ENCODE results near the gene TDP2. TPM values are rescaled to one million over a fixed set of nuclear protein-coding genes. Genes with fewer than 3 reads are reported as not detected.
"Not testable (repeated sequence)": the region's sequence is repeated elsewhere in the genome, so short reads cannot be mapped to it uniquely, and the experiment has no call there.

The TDP2 gene
- total RNA-seq, 2 donors from 2014 or later, result 209 to 408 TPM

- Histone ChIP-seq H3K36me3 (no peaks in the 10 kb centered on the region), H3K4me1 (peaks cover 13% of the 10 kb centered on the region), H3K9ac (ENCODE audit: low read depth in 2 of 2, low read length in 2 of 2) (peak overlapping the region; percentile 75 to 99), H3K27me3 (no peaks in the 10 kb centered on the region), H3K27ac (peak overlapping the region; percentile 98), H3K4me3 (peak overlapping the region; percentile 49), H3K9me3 (no peaks in the 10 kb centered on the region)
- TF ChIP-seq CTCF (IDR thresholded peaks at IDR 0.05), result no peak
- peak; percentile 76 for DNase-seq
- intact Hi-C loops (cut with DNase I), result no loop called here
Measured at GRCh38 chr6:24667378-24667803, 692 bp upstream of the TDP2 start.

- no peaks in the 10 kb centered on the region for H3K27me3 ChIP-seq
- no peak for TF ChIP-seq CTCF (IDR thresholded peaks at IDR 0.05)
- DNase-seq, result no peak
- H3K4me3 ChIP-seq, result peak overlapping the region; percentile 49
- H3K27ac ChIP-seq, result peak overlapping the region; percentile 98
- peak overlapping the region; percentile 93 to 99 for H3K9ac ChIP-seq (ENCODE audit: low read depth in 2 of 2, low read length in 2 of 2)
- H3K9me3 ChIP-seq, result no peaks in the 10 kb centered on the region
- H3K36me3 ChIP-seq, result no peaks in the 10 kb centered on the region
- H3K4me1 ChIP-seq, result peaks cover 17% of the 10 kb centered on the region
- intact Hi-C loops (cut with DNase I), result no loop called here
Measured at GRCh38 chr6:24666097-24666640, 530 bp downstream of the TDP2 start.

DNA sequence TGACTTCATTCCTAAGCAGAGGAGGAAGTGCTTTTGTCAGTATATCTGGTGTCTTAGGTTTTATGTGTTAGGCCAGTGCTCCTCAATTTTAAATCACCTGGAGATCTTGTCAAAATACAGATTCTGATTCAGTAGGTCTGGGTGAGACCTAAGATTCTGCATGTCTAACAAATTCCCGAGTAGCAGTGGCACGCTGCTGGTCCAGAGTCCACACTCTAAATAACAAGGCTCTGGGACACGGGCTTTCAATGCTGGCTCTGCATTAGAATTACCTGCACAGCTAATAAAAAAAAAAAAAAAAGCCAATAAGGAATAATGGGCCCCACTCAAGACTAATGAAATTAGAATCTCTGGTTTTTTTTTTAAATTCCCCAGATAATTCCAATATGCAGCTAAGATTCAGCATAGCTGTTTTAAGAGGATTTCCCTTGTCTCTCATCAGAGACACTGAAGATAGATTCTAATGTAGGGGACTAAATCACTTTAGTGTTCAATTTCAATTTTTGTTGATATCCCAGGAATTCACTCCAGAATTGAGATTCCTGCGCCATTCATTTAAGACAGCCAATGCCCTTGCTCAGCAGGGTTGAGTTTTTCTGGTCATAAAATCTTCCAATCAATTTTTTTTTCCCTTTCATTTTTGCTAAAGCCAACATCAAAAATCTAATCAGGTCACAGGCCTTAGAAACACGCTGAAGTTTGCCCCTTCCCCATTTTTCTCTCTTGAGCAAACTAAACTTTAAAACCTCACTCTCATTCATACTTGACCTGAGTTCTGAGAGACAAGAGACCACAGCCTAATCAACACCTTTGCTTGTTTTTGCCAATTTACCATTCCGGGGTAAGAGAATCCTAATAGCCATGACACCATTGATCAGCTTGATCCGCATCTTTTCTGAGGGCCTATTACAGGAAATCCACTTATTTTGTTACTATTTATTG lies 2.4 kb downstream of the TDP2 start:
- H3K27me3 ChIP-seq, result no peaks in the 10 kb centered on the region
- H3K4me3 ChIP-seq, result peak overlapping the region; percentile 49
- H3K27ac ChIP-seq, result peak overlapping the region; percentile 98
- H3K4me1 ChIP-seq, result peaks cover 25% of the 10 kb centered on the region
- H3K9ac ChIP-seq (ENCODE audit: low read depth in 2 of 2, low read length in 2 of 2), result peak overlapping the region in 1 of 2 donors; percentile 99
- no peaks in the 10 kb centered on the region for H3K9me3 ChIP-seq
- no peaks in the 10 kb centered on the region for H3K36me3 ChIP-seq
- DNase-seq, result peak; percentile 55
- intact Hi-C loops (cut with DNase I), result no loop called here
- no peak for TF ChIP-seq CTCF (IDR thresholded peaks at IDR 0.05)

DNA sequence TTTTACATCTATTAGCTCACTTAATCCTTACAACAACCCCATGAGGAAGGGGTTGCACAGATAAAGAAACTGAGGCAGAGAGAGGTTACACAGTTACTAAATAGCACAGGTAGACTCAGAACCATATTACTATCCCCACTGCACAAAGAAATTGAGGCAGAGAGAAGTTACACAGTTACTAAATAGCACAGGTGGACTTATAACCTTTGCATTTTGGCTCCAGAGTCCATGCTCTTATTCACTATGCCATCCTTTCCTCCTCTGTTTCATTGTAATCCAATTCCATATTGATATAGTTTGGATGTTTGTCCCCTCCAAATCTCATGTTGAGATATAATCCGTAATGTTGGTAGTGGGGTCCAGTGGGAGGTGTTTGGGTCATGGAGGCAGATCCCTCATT lies 3.5 kb downstream of the TDP2 start:
- Histone ChIP-seq H3K36me3 (no peaks in the 10 kb centered on the region), H3K4me3 (peak overlapping the region; percentile 49), H3K9ac (ENCODE audit: low read depth in 2 of 2, low read length in 2 of 2) (peak overlapping the region in 1 of 2 donors; percentile 99), H3K9me3 (no peaks in the 10 kb centered on the region), H3K27ac (peak overlapping the region; percentile 98), H3K4me1 (peaks cover 25% of the 10 kb centered on the region), H3K27me3 (no peaks in the 10 kb centered on the region)
- TF ChIP-seq CTCF (IDR thresholded peaks at IDR 0.05), result no peak
- no peak for DNase-seq
- intact Hi-C loops (cut with DNase I), result no loop called here

DNA sequence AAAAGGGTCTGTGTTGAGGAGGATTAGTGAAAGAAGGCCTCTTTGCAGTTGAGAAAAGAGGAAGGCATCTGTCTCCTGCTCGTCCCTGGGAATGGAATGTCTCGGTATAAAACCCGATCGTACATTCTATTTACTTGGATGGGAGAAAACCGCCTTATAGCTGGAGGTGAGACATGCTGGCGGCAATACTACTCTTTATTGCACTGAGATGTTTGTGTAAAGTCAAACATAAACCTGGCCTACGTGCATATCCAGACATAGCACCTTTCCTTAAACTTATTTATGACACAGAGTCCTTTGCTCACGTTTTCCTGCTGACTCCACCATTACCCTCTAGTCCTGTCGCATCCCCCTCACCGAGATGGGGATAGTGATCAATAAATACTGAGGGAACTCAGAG lies 4.5 kb downstream of the TDP2 start:
- intact Hi-C loops (cut with DNase I), result no loop called here
- H3K27ac ChIP-seq, result peak overlapping the region; percentile 98

DNA sequence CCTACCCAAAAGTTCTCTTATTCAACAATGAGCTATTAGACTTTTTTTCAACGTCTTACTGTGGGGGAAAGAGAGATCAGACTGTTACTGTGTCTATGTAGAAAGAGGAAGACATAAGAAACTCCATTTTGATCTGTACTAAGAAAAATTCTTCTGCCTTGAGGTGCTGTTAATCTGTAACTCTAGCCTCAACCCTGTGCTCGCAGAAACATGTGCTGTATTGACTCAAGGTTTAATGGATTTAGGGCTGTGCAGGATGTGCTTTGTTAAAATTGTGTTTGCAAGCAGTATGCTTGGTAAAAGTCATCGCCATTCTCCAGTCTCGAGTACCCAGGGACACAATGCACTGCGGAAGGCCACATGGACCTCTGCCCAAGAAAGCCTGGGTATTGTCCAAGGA lies 4.9 kb downstream of the TDP2 start:
- peak; percentile 26 for DNase-seq
- H3K27me3 ChIP-seq; H3K9me3 ChIP-seq; intact Hi-C loops (cut with DNase I); H3K4me3 ChIP-seq; H3K36me3 ChIP-seq: not testable (repeated sequence)
- peaks cover 20% of the 10 kb centered on the region for H3K4me1 ChIP-seq
- H3K27ac ChIP-seq, result peak overlapping the region; percentile 98
- H3K9ac ChIP-seq (ENCODE audit: low read depth in 2 of 2, low read length in 2 of 2), result peak overlapping the region in 1 of 2 donors; percentile 99

More for the DNA sequence above, 4.5 kb downstream of the TDP2 start:
- Histone ChIP-seq H3K27me3 (no peaks in the 10 kb centered on the region), H3K9me3 (no peaks in the 10 kb centered on the region), H3K9ac (ENCODE audit: low read depth in 2 of 2, low read length in 2 of 2) (peak overlapping the region in 1 of 2 donors; percentile 99), H3K4me3 (peak overlapping the region; percentile 7), H3K4me1 (peaks cover 20% of the 10 kb centered on the region), H3K36me3 (no peaks in the 10 kb centered on the region)
- TF ChIP-seq CTCF (IDR thresholded peaks at IDR 0.05), result no peak
- DNase-seq, result peak; percentile 76
